Measurements from ENCODE around the gene CDC73. TPM values are rescaled to one million over a fixed set of nuclear protein-coding genes. Genes with fewer than 3 reads are reported as not detected.

The CDC73 gene
- total and polyA plus RNA-seq, 2 of the 13 experiments (the other 11 are each of a cell fraction or from before 2014, with no cell fraction given), result 20.2 to 26.3 TPM

GRCh38 chr1:193121616-193122593, at the start of gene CDC73 (continued):
- TF ChIP-seq THAP7 (CRISPR knock-in tag; IDR thresholded peaks at IDR 0.05) (peak; percentile 65; the same call in 1 of the 2 replicates), MZF1 (CRISPR knock-in tag; IDR thresholded peaks at IDR 0.05; ENCODE audit: borderline replicate concordance) (no peak), NCOR1 (IDR thresholded peaks at IDR 0.05; ENCODE audit: borderline replicate concordance, low read length) (peak; percentile 30; the same call in 1 of the 2 replicates), ELF3 (CRISPR knock-in tag; IDR thresholded peaks at IDR 0.05) (peak; percentile 85), ZNF230 (CRISPR knock-in tag; IDR thresholded peaks at IDR 0.05) (peak; percentile 21; the same call in 1 of the 2 replicates), ZNF644 (CRISPR knock-in tag; IDR thresholded peaks at IDR 0.05; ENCODE audit: low read depth) (no peak; the same call in 1 of the 2 replicates), NFIC (IDR thresholded peaks at IDR 0.05; ENCODE audit: low read length) (0 out of 2 replicates have a peak, but pooled peaks have one; percentile 27), DMAP1 (CRISPR knock-in tag; IDR thresholded peaks at IDR 0.05) (peak; percentile 97), TAF1 (CRISPR knock-in tag; IDR thresholded peaks at IDR 0.05) (peak; percentile 96), CBFB (CRISPR knock-in tag; IDR thresholded peaks at IDR 0.05) (peak; percentile 96), ZNF33A (CRISPR knock-in tag; IDR thresholded peaks at IDR 0.05; ENCODE audit: borderline replicate concordance) (0 out of 2 replicates have a peak, but pooled peaks have one; percentile 32), JDP2 (CRISPR knock-in tag; IDR thresholded peaks at IDR 0.05; ENCODE audit: borderline replicate concordance) (peak; percentile 50; the same call in 1 of the 2 replicates), SIX1 (CRISPR knock-in tag; IDR thresholded peaks at IDR 0.05; ENCODE audit: borderline replicate concordance) (no peak), ZNF354B (CRISPR knock-in tag; IDR thresholded peaks at IDR 0.05) (no peak), ZNF451 (CRISPR knock-in tag; IDR thresholded peaks at IDR 0.05) (no peak; the same call in 1 of the 2 replicates), IRF9 (CRISPR knock-in tag; IDR thresholded peaks at IDR 0.05; ENCODE audit: borderline replicate concordance) (peak; percentile 98), DZIP1 (CRISPR knock-in tag; IDR thresholded peaks at IDR 0.05) (peak; percentile 95), ZBTB42 (CRISPR knock-in tag; IDR thresholded peaks at IDR 0.05) (no peak), ZNF552 (CRISPR knock-in tag; IDR thresholded peaks at IDR 0.05; ENCODE audit: borderline replicate concordance) (0 out of 2 replicates have a peak, but pooled peaks have one; percentile 12), ZNF773 (CRISPR knock-in tag; IDR thresholded peaks at IDR 0.05; ENCODE audit: borderline replicate concordance) (peak; percentile 23; the same call in 1 of the 2 replicates), SMC3 (IDR thresholded peaks at IDR 0.05; ENCODE audit: low read length) (peak; percentile 76; the same call in 1 of the 2 replicates), FOXK2 (IDR thresholded peaks at IDR 0.05) (no peak)
- TF ChIP-seq, protein P1, sequence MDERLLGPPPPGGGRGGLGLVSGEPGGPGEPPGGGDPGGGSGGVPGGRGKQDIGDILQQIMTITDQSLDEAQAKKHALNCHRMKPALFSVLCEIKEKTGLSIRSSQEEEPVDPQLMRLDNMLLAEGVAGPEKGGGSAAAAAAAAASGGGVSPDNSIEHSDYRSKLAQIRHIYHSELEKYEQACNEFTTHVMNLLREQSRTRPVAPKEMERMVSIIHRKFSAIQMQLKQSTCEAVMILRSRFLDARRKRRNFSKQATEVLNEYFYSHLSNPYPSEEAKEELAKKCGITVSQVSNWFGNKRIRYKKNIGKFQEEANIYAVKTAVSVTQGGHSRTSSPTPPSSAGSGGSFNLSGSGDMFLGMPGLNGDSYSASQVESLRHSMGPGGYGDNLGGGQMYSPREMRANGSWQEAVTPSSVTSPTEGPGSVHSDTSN (CRISPR knock-in tag; IDR thresholded peaks at IDR 0.05), result no peak; the same call in 1 of the 2 replicates

Data from HepG2 (cell line).